GM10266 (cell line): ENCODE results near the gene AMPD3.

ENCODE experiments used
- DNase-seq: peaks from one replicate; pipeline ENCODE4 v3.0.0; 2012; ENCODE audit errors: extremely low spot score
- CTCF ChIP-seq: IDR thresholded peaks from 2 replicates; pipeline ENCODE4 v1.5.1; 2012; ENCODE audit warnings: mild to moderate bottlenecking, low read depth; ENCODE audit not compliant: control insufficient read depth, insufficient read depth; ENCODE audit errors: missing control alignments

Gene AMPD3

GRCh38 chr11:10544491-10545465 lies 89.7 kb downstream of the AMPD3 start:
- TF ChIP-seq CTCF, result no peak

DNA sequence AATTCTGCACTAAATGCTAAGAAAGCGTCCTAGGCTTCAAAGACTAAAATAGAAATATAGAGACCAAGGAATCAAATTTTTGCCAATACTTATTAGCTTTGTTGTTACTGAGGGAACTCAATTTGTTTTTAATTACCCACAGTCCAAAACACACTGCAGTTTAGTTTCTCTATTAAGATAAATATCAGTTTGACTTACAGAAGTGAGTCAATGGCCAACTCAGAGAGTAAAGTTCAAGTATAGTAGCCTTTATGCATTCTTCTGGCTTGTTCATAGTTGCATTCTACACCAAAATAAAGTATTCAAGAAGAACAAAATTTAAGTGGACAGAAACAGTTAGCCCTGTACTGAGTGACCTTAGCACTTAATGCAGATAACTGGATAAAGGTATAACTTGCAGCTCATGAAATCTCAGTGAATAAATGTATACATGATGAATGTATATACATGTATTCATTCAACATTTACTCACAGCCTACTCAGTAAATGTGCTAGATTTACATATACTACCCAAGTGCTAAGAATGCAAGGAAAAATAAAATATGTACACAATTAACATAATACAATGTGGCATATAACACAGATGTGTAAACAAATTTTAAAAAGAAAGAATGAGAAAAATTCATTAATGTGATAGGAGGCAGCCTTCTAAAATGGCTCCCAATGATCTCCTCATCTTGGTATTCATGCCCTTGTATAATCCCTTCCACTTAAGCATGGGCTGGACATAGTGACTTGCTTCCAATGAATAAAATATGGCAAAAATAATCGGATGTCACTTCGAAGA lies 95.6 kb downstream of the AMPD3 start:
- no peak for DNase-seq
- TF ChIP-seq CTCF, result no peak

More at GRCh38 chr11:10544491-10545465, 89.7 kb downstream of the AMPD3 start:
- no peak for DNase-seq

GRCh38 chr11:10551290-10551592 lies 96.2 kb downstream of the AMPD3 start:
- DNase-seq, result no peak
- TF ChIP-seq CTCF, result no peak

- DNase-seq, result no peak
- TF ChIP-seq CTCF, result no peak
Measured at GRCh38 chr11:10551845-10552352, 96.8 kb downstream of the AMPD3 start.

DNA sequence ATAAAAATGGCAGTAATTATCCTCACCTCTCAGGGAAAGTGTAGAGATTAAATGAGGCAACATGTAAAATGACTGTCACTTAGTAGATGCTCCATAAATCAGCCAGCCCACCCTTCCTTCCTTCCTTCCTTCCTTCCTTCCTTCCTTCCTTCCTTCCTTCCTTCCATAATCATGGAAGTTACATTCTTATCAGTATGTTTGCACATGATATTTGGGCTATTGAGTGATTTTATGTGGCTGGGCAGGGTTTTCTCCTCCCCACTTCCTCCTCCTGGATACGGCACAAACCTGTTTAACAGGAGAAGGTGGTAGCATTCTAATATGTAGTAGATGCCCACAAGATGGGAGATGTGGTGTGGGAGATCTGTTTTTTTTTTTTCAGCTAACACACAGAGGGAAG lies 101.5 kb downstream of the AMPD3 start:
- TF ChIP-seq CTCF, result no peak
- DNase-seq, result no peak
